Stimulated activated CD4-positive, alpha-beta T cell treated with anti-CD3 and anti-CD28 coated beads, Interleukin-4, amount 100 ng/mL, for 4 hours (primary cell): ENCODE measurements around the gene MRPL27.
A peak's percentile ranks its signal among the peaks of the same experiment; 100 is the strongest.

Experiments
- DNase-seq, 2 experiments: peaks; one replicate each; pipeline ENCODE4 v3.0.0-alpha.2; 2020

MRPL27 gene

GRCh38 chr17:50382931-50383330, 9.9 kb upstream of the MRPL27 start:
- no peak for DNase-seq

GRCh38 chr17:50381920-50382319, 8.9 kb upstream of the MRPL27 start:
- no peak for DNase-seq

- DNase-seq = no peak
Observed at GRCh38 chr17:50381260-50381815, 8.4 kb upstream of the MRPL27 start.

- no peak for DNase-seq
Observed at GRCh38 chr17:50380369-50381259, 7.6 kb upstream of the MRPL27 start.

GRCh38 chr17:50379351-50380132, 6.6 kb upstream of the MRPL27 start:
- no peak for DNase-seq

- no peak for DNase-seq
Observed at GRCh38 chr17:50375858-50376538, 3.0 kb upstream of the MRPL27 start.

GRCh38 chr17:50373705-50374104, 721 bp upstream of the MRPL27 start:
- DNase-seq = no peak

GRCh38 chr17:50372222-50372757, 694 bp downstream of the MRPL27 start:
- DNase-seq = no peak

- DNase-seq = no peak
Observed at GRCh38 chr17:50371526-50371925, 1.5 kb downstream of the MRPL27 start.

GRCh38 chr17:50370052-50370451, 2.9 kb downstream of the MRPL27 start:
- no peak for DNase-seq

GRCh38 chr17:50367401-50367800, 5.6 kb downstream of the MRPL27 start:
- no peak for DNase-seq

GRCh38 chr17:50365649-50366393, 7.2 kb downstream of the MRPL27 start:
- no peak for DNase-seq

- DNase-seq = no peak
Observed at GRCh38 chr17:50365165-50365564, 7.8 kb downstream of the MRPL27 start.

GRCh38 chr17:50364715-50365114, 8.3 kb downstream of the MRPL27 start:
- DNase-seq = no peak

GRCh38 chr17:50364061-50364458, 8.9 kb downstream of the MRPL27 start:
- no peak for DNase-seq

GRCh38 chr17:50363217-50364060, 9.5 kb downstream of the MRPL27 start:
- DNase-seq = no peak

GRCh38 chr17:50362661-50363060, 10.3 kb downstream of the MRPL27 start:
- no peak for DNase-seq

- DNase-seq = peak; percentile 43 to 52
Observed at GRCh38 chr17:50361561-50362480, 11.2 kb downstream of the MRPL27 start.

- DNase-seq = no peak
Observed at GRCh38 chr17:50360486-50361115, 12.4 kb downstream of the MRPL27 start.
